IPS-20b (cell line): ENCODE data around the gene RASA4B.
A peak's percentile ranks its signal among the peaks of the same experiment; 100 is the strongest.

Experiments
- H3K27ac ChIP-seq: one replicate; pipeline ENCODE4 v1.5.1; 2013; ENCODE audit warnings: low read length
- H3K27me3 ChIP-seq: 2 replicates; pipeline ENCODE4 v1.6.1; 2013; ENCODE audit warnings: mild to moderate bottlenecking, low read length, inconsistent platforms; ENCODE audit not compliant: insufficient read depth
- H3K36me3 ChIP-seq: 2 replicates; pipeline ENCODE4 v1.6.1; 2013; ENCODE audit warnings: low read depth, mild to moderate bottlenecking, inconsistent platforms, low read length, moderate library complexity; ENCODE audit not compliant: insufficient read depth
- H3K4me1 ChIP-seq: 2 replicates; pipeline ENCODE4 v1.6.1; 2013; ENCODE audit warnings: mild to moderate bottlenecking, control low read depth, inconsistent platforms, low read length, moderate library complexity; ENCODE audit not compliant: insufficient read depth
- H3K4me3 ChIP-seq: 2 replicates; pipeline ENCODE4 v1.5.1; 2013; ENCODE audit warnings: mild to moderate bottlenecking, low read length, inconsistent platforms
- H3K9ac ChIP-seq: 2 replicates; pipeline ENCODE4 v1.6.1; 2013; ENCODE audit warnings: low read depth, mild to moderate bottlenecking, inconsistent platforms, low read length, moderate library complexity
- H3K9me3 ChIP-seq: 2 replicates; pipeline ENCODE4 v1.6.1; 2013; ENCODE audit warnings: mild to moderate bottlenecking, low read depth, low read length, inconsistent platforms; ENCODE audit not compliant: insufficient read depth

Gene RASA4B

DNA sequence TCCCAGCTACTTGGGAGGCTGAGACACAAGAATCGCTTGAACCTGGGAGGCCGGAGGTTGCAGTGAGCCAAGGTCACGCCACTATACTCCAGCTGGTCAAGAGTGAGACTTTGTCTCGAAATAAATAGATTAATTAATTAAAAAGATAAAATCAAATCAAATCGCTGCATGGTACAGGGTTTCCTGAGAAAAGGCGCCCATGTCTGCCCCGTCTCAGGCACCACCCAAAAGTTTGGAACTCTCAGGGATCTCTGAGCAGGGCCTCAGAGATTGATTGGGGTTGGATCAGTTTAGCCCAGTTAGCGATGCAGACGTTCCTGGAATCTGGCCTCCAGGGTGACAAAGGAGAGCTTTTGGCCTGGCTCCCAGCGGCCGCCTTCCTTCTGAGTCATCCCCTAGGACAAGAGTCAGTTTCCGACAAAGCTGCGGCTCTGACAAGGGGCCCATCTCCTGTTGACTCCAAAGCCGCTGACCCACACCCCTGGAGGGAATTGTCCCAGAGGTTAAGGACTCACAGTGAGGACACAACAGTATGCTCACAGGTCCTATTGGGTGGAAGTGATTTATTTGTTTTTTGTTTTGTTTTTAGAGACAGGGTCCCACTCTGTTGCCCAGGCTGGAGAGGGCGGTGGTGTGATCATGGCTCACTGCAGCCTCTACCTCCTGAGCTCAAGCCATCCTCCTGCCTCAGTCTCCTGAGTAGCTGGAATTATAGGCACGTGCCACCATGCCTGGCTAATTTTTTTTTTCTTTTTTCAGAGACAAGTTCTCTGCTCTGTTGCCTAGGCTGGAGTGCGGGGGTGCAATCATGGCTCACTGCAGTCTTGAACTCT is 77.4 kb downstream of the RASA4B start:
- Histone ChIP-seq H3K27ac (no peak overlapping the region), H3K36me3 (no peaks in the 10 kb centered on the region), H3K4me1 (peaks cover 6% of the 10 kb centered on the region; the same call in 1 of the 2 replicates), H3K9me3 (no peaks in the 10 kb centered on the region), H3K9ac (peak overlapping the region; percentile 21), H3K27me3 (no peaks in the 10 kb centered on the region), H3K4me3 (no peak overlapping the region)

DNA sequence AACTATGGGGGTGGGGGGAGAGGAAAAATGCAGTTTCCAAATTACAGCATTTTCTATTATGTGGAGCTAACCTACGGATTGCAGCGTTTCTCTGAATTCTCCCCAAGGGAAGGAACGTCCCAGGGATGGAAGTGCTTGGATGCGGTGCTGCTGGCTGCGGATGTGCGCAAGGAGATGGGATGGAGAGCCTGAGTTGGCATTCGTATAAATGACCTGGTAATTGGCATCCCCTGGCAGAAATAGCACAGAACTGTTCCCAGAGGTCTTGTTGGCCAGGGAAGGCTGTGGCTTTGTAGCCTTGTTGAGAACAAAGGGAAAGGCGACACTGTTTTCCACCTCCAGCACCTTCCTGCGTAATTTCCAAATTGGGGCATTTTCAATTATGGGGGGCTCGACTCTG is 81.5 kb downstream of the RASA4B start:
- Histone ChIP-seq H3K4me3 (no peak overlapping the region), H3K9me3 (no peaks in the 10 kb centered on the region), H3K9ac (no peak overlapping the region), H3K4me1 (no peaks in the 10 kb centered on the region; the same call in 1 of the 2 replicates), H3K36me3 (no peaks in the 10 kb centered on the region), H3K27ac (no peak overlapping the region), H3K27me3 (no peaks in the 10 kb centered on the region)

DNA sequence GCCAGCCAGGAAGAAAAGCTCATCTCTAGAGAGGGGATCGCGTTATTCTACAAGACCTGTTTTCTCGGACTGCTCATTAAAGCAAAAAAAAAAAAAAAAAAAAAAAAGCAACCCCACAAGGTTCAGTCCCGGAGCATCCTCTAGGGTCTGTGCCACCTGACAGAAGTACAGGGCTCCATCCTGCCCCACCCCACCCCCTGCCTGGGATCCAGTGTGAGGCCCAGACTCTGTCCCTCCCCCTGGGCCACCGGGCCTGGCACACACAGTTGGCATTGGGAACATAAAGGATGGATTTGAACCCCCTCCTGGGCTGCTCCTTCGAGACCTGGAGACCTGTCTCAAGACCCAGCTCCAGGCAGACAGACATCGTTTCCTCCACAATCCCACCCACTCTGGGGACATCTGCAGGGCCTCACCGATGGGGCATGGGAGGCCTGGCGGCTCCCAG is 83.5 kb downstream of the RASA4B start:
- H3K36me3 ChIP-seq = no peaks in the 10 kb centered on the region
- no peaks in the 10 kb centered on the region for H3K9me3 ChIP-seq
- peak overlapping the region; percentile 87 for H3K4me3 ChIP-seq
- H3K27ac ChIP-seq = no peak overlapping the region
- H3K27me3 ChIP-seq = no peaks in the 10 kb centered on the region
- no peaks in the 10 kb centered on the region; the same call in 1 of the 2 replicates for H3K4me1 ChIP-seq
- peak overlapping the region; percentile 69; the same call in 1 of the 2 replicates for H3K9ac ChIP-seq

DNA sequence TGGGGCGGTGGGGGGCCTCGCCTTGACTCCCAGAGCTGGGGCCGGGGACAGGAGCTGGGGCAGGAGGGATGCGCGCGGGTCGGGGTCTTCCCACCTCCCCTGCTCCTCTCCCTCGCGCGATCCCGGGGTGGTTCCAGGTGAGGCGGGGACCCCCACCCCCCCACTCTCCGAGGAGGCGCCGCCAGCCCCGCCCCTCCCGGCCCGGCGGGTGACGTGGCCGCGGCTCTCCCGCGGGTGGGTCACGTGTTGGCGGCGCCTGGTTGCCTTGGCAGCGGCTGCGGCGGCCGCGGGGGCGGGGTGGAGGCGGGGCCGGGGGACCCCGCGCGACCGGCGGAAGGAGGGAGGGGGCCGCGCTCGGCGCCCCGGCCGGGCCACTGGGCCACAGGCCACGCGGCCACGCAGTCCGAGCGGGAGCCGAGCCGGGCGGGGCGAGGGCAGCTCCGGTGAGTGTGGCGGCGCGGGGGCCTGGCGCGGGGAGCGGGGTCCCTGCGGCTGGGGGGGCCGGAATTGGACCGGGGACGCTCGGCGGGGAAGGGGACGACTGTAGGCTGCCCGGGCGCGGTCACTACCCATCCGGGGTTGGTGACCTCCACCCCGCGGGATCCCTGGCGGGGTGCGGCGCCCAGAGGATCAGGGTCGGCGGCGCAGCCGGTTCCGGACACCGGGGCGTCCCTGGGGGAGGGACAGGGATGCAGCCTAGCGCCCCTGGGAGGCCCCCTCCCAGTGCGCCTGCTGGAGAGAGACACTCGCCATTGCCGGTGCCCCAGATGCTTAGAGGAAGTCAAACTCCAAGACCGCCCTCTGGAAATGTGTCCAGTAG is 84.1 kb downstream of the RASA4B start, which contains the start of gene ORAI2:
TSS of gene ORAI2 (plus strand) at position 357 of the 820 bp plus-strand sequence. CDS start 5,382 bp downstream, outside the sequence.
- H3K9ac ChIP-seq = peak within 1 kb of the TSS; percentile 69; the same call in 1 of the 2 replicates
- H3K36me3 ChIP-seq = no peaks in the 10 kb centered on the region
- H3K27ac ChIP-seq = no peak within 1 kb of the TSS
- H3K9me3 ChIP-seq = no peaks in the 10 kb centered on the region
- peak within 1 kb of the TSS; percentile 87 for H3K4me3 ChIP-seq
- H3K27me3 ChIP-seq = no peaks in the 10 kb centered on the region
- no peaks in the 10 kb centered on the region; the same call in 1 of the 2 replicates for H3K4me1 ChIP-seq
